HG03159 (cell line): Measurements from ENCODE around the gene CALML6.
A peak's percentile ranks its signal among the peaks of the same experiment; 100 is the strongest.

Source experiments
- ATAC-seq: cut with Tn5 transposase; IDR thresholded peaks from one replicate; pipeline ENCODE4 v1.9.1; 2021; ENCODE audit warnings: mild to moderate bottlenecking, moderate library complexity; ENCODE audit not compliant: unreplicated experiment

CALML6 gene

DNA sequence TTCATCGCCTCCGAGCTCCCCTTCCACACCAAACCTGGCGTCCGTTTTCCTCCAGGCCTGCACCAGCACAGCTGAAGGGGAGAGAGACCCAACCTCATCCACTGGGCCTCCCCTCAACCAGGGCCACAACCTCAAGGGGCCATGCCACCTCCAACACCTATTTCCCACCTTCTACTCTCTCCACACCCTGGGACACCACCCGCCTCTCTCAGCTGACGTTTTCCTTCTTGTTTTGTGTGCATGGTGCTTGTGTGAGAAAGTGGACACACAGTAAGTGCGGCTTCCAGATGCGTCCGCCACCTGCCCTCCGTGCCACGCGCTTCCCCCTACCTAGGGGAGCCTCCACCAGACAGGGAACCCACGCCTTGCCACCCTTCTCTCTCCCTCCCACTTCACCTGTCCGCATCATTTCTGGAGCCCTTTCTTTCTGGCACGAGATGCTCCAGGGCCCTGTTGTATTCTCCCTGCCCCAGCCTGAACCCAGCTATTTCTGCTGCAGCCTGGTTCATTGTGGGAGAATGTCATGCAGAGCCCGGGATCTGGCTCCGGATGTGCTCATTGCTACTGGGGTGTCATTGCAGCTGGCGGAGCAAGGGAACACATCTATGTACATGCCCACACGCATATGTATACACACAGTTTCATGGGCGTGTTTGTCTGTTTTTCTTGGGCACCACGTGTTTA lies 22.8 kb upstream of the CALML6 start:
- ATAC-seq, result no peak

DNA sequence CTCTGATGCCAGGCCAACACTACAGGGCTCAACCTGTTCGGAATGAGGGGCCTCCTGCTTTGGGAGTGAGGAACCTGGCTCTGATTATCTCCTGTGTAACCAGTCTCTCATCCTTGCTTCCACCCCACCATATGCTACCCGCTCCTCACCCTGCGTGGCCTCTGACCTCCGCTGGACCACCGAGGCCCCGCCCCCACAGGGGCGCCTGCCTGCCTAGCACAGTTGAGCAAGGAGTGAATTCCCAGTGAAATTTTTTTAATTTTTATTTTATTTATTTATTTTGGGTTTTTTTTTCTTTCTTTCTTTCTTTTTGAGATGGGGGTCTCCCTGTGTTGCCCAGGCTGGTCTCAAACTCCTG lies 22.3 kb upstream of the CALML6 start:
- ATAC-seq, result no peak

DNA sequence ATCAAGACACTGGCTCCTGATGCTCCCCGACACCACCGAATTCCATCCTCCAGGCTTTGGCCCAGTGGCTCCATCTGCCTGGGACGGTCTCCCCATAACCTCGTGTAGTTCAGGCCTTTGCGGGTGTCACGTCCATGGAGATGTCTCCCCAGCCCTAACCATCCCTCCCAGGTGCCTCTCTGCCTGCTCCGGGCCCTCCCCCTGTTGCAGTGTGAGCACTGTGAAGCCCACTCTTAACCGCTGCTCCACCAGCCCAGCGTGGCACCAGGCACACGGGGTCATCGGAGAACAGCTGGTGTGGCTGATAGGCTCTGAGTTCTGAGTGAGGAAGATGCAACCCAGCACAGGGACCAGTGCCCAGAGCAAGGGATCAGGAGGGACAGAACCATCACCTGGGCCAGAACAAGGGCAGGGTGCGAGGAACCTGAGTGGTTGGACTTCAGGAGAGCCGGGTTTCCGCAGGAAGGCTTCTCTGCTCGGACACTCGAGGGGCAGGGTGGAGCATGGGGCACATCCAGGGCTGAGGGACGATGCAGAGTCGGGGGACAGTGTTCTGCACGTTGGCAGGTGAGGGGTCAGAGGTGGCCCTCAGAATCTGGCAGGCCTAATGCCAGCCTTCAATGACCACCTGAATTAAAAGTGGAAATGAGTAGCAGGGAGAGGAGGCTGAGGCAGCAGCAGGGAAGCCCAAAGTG lies 21.6 kb upstream of the CALML6 start:
- no peak for ATAC-seq

DNA sequence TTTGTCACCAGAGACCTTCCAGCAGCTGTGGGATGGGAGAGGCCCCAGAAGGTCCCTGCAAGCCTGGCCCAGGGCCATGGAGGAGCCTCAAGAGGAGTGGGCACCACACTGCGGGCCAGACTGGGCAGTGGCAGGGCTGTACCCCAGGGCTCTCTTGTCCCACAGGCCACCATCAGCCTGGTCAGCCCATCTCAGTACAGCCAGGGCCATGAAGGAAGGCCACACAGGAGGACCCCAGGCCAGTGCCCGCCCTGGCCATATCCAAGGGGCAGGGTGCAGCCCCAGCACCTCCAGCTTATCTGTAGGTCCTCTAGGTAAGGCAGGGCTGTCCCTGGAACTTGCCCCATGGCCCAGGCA lies 21.1 kb upstream of the CALML6 start:
- ATAC-seq, result no peak

DNA sequence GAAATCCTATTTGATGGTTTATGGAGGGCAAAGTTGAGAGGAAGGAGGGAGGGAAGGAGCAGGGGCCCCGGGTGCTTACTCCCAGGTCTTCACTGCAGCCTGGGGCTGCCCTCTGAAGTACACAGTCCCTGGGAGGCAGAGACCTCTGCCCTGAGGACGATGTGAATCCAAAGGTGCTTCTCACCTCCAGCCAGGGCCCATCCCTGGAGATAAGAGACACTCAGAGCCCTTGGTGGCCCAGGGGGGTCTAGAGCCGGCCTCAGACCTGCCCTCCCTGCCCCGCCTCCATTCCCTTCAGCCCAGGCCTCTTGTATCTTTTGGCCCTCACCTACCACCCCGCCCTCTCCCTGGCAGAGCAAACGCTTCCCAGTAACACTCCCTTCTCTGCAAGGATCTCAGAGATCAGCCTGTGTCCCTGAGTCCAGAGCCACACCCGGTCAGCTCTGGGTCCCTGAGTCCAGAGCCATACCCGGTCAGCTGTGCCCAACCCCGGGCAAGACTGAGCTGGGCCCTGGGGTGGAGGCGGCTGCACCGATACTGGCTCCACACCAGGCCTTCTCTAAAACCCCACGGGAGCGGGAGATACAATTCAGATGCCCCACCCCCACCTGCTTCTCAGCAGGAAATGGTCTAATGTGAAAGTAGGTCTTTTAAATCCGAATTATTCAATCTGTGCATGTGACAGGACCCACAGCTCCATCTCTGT lies 20.6 kb upstream of the CALML6 start:
- ATAC-seq, result no peak

DNA sequence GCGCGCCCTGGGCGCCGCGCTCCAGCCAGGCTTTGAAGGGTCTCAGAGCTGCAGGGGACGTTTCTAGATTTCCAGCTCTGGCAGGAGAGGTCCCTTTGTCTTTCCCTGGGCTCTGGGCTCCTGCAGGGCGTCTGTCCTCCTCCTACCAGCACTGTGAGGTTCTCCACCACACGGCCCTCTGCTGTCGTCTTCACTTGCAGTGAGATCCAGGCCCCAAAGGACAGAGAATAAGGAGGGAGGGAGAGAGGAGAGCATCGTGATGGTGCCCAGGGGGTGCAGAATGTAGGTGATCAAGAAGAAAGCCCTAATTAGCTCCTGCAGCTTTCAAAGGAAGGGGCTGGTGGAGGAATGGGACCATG lies 20.0 kb upstream of the CALML6 start:
- ATAC-seq, result no peak

DNA sequence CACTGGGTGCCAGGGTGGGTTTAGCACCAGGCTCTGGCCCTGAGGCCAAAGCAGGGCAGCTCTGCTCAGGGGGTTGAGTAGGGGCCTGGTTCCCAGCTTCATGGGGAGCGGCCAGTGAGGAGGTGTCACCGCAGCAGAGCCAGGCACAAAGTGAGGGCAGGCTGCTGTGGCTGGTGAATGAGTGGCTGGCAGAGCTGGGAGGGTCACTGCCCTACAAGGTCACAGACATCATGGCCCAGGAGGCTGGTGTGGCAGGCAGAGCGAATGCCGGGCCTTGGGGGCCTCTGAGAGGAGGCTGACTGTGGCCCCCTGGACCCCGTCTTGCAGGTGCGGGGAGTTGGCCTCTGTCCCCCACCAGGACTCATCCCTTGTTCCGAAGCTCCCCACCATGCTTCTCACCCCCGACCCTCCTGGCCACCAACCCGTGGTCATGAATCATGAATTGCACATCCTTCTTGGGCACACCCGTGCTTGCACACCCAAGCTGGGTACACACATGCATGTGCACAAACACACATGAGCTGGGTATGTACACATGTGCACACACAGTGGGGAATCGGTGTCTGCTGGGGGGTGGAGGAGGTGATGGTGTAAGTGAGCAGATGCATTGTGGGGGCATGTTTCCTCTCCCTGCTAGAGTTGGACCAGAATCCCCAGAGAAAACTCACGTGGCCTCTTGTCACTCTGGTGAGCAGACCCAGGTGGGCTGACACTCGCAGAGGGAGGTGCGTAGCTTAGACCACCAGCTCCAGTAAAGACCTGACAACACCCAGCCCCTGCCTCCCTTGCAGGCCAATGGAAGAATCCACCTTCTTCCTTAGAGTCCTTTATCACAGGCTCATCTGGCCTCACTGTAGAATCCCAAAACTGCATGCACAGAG lies 19.4 kb upstream of the CALML6 start:
- ATAC-seq, result no peak

DNA sequence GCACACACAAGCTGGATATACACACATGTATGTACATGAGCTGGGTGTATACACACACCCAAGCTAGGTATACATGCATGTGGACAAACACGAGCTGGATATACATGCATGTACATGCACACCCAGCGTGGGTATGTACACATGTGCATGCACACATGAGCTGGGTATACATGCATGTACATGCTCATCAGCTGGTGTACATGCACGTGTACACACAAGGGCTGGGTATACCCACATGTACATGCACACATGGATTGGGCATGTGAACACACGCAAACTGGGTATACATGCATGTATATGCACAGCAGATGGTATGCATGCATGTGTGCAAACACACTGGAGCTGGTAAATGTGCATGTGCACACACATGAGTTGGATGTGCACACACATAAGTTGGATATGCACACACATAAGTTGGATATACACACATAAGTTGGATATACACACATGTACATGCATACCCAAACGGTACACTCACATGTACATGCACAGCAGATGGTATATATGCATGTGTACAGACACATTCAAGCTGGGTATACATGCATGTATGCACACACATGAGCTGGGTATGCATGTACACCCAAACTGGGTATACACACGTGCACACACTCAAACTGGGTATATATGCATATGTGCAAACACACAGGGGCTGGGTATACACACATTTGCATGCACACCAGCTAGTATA lies 16.7 kb upstream of the CALML6 start:
- no peak for ATAC-seq

DNA sequence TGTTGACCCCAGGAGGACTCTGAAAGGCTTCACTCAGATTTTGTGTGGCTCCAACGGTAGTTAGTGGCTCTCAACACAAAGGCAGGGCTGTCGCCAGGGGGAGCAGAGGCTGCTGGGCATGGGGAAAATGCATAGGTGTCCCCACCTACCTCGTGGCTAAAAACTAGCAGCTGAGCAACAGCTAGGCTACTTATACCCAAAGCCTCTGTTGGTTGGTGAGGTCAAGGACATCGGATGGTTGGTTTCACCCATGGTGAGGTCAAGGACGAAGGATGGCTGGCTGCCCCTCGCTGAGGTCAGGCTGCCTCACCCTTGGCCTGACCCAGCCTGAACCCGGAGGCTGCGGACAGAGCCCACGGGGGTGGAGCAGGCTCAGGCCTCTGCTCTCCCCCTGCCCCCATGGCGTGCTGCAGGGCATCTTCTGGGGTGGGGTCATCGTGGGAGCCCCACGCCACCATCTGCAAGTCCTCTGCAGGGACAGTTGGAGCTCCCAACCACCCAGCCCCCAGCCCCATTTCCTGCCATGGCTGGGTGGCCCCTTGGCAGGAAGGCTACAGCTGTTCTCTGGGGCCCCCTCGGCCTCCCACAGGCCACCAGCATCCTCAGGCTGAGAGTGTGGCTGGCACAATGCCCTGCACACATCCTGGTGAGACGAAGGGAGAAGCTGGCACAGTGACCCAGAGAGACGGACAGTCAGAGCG lies 15.6 kb upstream of the CALML6 start:
- no peak for ATAC-seq

DNA sequence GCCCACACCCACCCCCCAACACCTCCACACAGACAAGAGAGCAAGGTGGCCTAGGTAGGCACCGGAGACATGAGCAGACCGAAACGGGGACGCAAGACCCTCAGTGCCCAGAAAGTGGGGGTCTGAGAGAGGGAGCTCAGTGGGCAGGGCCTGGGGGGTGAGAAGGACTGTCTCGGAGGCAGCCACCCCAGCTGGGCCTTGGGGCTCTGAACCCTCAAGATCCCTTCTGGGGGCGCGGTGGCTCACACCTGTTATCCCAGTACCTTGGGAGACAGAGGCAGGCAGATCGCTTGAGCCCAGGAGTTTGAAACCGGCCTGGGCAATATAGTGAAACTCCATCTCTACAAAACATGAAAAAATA lies 15.1 kb upstream of the CALML6 start:
- no peak for ATAC-seq

DNA sequence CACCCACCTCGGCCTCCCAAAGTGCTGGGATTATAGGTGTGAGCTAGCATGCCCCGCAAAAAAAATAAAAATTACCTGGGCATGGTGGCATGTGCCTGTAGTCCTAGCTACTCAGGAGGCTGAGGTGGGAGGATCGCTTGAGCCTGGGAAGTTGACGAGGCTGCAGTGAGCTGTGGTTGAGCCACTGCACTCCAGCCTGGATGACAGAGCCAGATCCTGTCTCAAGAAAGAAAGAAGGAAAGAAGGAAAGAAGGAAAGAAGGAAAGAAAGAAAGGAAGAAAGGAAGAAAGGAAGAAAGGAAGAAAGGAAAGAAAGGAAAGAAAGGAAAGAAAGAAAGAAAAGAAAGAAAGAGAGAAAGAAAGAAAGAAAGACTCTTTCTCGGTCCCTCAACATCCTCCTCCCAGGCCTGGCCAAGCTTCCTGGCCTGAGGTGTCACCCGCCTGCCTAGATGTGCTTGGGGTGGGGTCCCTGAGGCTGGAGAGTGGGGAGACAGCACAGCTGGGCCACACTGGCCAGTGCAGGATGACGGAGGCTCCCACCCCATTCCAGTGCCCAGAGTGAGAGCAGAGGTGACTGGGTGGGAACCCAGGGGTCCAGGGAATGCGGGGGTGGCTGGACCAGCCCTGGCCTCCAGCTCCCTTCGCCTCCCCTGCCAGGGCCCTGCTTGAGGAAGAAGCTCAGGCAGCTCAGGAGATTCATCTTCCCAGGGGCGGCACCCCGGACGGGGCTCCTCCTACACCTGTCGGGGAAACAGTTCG lies 14.0 kb upstream of the CALML6 start:
- ATAC-seq, result no peak

DNA sequence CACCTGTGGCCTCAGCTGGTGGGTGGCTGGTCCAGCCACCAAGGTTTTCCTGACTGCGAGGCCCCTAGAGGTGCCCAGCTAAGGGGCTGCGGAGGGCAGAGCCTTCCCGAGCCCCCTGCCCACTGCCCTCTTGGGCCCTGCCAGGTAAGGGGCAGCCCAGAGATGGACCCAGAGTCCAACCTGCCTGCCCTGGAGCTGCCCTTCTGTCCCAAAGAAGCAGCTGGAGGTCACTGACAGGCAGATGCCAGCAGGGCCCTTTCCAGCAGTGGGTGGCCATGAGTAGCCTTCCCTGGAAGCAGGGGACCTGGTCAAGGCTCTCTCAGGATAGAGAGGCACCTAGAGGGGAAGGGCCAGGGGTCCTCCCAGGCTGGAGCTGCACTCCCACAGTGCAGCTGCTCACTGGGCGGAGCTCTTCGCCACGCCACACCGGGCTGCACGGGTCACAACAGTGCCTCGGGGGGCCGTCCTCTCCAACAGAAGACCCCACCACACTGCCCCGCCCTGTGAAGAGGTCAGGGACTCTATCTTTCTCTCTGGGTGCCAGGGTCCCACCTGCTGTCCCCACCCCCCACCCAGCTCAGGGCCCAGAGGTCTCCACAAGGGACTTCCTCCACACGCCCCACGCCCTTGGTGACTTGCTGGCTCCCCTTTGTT lies 13.3 kb upstream of the CALML6 start:
- no peak for ATAC-seq

DNA sequence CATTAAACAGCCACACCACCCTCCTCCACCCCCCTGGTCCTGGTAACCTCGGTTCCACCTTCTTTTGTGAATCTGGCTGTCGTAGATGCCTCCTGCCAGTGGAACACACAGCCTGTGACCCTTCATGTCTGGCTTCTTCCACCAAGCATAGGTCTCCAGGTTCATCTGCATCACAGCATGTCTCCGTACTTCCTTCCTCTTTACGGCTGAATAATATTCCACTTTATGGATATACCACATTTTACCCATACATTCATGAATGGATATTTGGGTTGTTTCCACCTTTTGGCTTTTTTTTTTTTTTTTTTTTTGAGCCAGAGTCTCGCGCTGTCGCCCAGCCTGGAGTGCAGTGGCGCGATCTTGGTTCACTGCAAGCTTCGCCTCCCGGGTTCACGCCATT lies 11.8 kb upstream of the CALML6 start:
- ATAC-seq, result no peak

DNA sequence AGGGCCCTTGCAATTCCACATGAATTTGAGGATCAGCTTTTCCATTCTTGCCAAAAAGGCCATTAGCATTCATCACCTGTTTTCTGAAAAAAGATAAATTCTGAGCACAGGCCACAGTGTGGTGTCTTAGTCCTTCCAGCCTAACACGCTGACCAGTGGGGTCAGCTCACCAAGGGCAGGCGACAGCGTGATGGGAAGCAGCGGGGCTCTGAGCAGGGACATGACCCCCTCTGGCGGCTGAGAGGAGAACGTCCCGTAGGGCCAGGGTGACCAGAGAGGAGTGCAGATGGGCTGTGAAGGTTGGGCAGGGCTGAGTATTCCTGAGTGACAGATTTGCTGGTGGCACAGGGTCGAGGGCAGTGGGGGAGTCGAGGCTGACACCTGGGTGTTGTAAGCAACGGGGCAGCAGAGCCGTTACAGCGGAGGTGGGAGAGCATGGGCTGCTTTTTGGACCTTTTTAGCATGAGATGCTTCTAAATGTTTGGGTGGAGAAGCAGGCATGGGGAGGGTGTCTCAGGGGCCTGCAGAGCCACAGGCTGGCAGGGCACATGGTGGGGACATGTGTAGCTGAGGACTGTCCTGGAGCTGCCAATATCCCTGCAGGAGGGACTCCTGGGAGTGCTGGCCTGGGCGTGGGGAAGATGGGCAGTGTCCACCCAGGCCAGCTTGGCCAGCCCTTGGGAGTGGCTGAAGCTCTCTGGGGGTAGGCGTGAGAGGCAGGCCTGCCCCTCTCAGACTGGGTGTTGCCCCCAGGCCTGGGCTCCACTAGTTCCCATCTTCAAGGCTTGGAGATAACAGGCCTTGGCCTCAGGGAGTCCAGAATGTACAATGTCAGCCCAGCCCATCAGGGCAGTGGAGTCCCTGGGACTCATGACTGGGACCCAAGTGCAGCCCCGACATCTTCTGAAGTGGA lies 8.6 kb upstream of the CALML6 start:
- no peak for ATAC-seq

DNA sequence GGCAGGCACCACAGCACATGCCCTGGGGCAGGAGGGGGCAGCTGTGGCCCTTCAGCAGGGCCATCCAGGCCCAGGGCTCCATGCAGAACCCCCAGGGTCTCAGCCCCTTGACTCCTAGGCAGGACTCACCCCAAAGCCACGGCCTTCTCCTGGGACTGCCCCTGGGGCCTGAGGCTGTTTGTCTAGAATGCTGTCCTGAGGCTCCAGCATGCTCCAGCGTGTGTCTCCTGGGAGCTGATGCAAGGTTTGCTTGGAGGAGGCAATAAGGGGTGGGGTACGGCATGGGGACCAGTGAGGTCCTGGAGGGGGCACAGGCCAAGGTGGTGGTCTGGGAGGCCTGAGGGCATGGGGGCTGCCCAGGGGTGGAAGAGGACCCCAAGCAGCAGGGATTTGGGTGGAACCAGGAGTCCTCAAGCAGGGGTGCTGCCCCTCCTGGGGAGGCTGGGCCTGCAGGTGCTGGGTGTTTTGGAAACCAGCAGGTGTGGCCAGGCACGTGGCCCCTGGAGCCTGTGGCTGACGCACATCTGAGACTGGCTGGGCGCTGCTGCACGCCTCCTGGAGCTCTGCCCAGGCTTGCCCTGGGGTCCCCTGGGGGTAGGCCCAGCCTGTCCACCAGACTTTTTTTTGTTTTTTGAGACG lies 7.8 kb upstream of the CALML6 start:
- no peak for ATAC-seq

DNA sequence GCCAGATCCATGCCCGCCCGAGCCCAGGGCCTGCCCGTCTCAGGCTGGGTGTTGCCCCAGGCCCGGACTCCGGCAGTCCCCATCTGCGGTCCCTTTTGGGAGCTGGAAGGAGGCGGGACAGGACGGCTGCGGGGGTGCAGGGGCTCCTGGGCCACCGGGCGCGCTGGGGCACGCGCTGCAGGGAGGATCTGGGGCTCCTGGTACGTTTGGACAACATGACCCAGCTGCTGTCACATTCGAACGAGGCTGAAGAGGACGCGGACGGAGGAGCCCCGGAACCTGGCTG lies 6.6 kb upstream of the CALML6 start:
- ATAC-seq, result peak; percentile 25

DNA sequence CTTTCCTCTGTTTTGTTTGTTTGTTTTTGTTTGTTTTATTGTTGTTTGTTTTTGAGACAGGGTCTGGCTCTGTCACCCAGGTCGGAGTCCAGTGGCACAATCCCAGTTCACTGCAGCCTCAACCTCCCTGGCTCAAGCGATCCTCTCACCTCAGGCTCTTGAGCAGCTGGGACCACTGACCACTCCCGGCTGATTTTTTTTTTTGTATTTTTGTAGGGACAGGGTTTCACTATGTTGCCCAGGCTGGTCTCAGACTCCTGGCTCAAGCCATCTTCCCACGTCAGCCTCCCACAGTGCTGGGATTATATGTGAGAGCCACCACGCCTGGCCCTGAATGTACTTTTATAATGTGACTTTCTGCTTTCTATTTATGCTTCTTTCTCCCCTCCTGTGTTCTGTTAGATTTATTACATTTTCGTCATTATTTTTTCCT lies 5.0 kb upstream of the CALML6 start:
- no peak for ATAC-seq
